Neuronal stem cell (in vitro differentiated cells): ENCODE data around the gene ZCWPW2.

ENCODE experiments used
- DNase-seq: peaks from one replicate; pipeline ENCODE4 v3.0.0-alpha.2; 2013; ENCODE audit warnings: low spot score
- H2AFZ ChIP-seq: one replicate; pipeline ENCODE4 v1.6.1; 2013; ENCODE audit warnings: mild to moderate bottlenecking, low read length, inconsistent platforms
- H2AK5ac ChIP-seq: 2 replicates; pipeline ENCODE4 v1.6.1; 2013; ENCODE audit warnings: low read depth, mild to moderate bottlenecking, inconsistent platforms, low read length, moderate library complexity, mixed read lengths
- H2BK120ac ChIP-seq: 2 replicates; pipeline ENCODE4 v1.6.1; 2013; ENCODE audit warnings: low read depth, mild to moderate bottlenecking, inconsistent platforms, low read length, moderate library complexity, mixed read lengths
- H2BK12ac ChIP-seq: one replicate; pipeline ENCODE4 v1.6.1; 2013; ENCODE audit warnings: low read length, inconsistent platforms
- H2BK15ac ChIP-seq: 2 replicates; pipeline ENCODE4 v1.6.1; 2013; ENCODE audit warnings: mild to moderate bottlenecking, low read length, inconsistent platforms, mixed read lengths
- H2BK5ac ChIP-seq: one replicate; pipeline ENCODE4 v1.6.1; 2013; ENCODE audit warnings: inconsistent platforms, mild to moderate bottlenecking, low read length, moderate library complexity
- H3K14ac ChIP-seq: one replicate; pipeline ENCODE4 v1.6.1; 2013; ENCODE audit warnings: low read length, inconsistent platforms
- H3K18ac ChIP-seq: 2 replicates; pipeline ENCODE4 v1.6.1; 2013; ENCODE audit warnings: low read length, inconsistent platforms
- H3K23ac ChIP-seq: 2 replicates; pipeline ENCODE4 v1.6.1; 2013; ENCODE audit warnings: low read depth, mild to moderate bottlenecking, mixed read lengths, low read length, inconsistent platforms; ENCODE audit not compliant: poor library complexity
- H3K27ac ChIP-seq: replicated peaks from 3 replicates; pipeline ENCODE4 v1.5.1; 2013; ENCODE audit warnings: low read length, inconsistent platforms
- H3K27me3 ChIP-seq, 3 experiments: 2 replicates each; pipeline ENCODE4 v1.6.1; 2013; ENCODE audit warnings: low read length in 3 of 3, mild to moderate bottlenecking in 2 of 3, inconsistent platforms in 1 of 3, low read depth in 1 of 3, mixed read lengths in 1 of 3, moderate library complexity in 1 of 3; ENCODE audit not compliant: control insufficient read depth in 3 of 3, insufficient read depth in 3 of 3
- H3K36me3 ChIP-seq, 2 donors: replicated peaks in 1 of 2; 2 replicates each; pipeline ENCODE4 v1.6.1; 2013; ENCODE audit warnings: low read length in 2 of 2; ENCODE audit not compliant: control insufficient read depth in 2 of 2, insufficient read depth in 2 of 2
- H3K4ac ChIP-seq: 2 replicates; pipeline ENCODE4 v1.6.1; 2013; ENCODE audit warnings: inconsistent platforms, mild to moderate bottlenecking, low read length, moderate library complexity
- H3K4me1 ChIP-seq, 2 donors: 1 replicate in 1 of 2; 2 replicates in 1 of 2; pipeline ENCODE4 v1.6.1; 2013; ENCODE audit warnings: low read length in 2 of 2, low read depth in 1 of 2; ENCODE audit not compliant: control insufficient read depth in 2 of 2, insufficient read depth in 1 of 2
- H3K4me2 ChIP-seq: one replicate; pipeline ENCODE4 v1.6.1; 2013; ENCODE audit warnings: mild to moderate bottlenecking, low read length, inconsistent platforms; ENCODE audit not compliant: insufficient read depth, poor library complexity, severe bottlenecking
- H3K4me3 ChIP-seq, 2 donors: 2 replicates each; pipeline ENCODE4 v1.5.1; 2013; ENCODE audit warnings: low read length in 2 of 2, mild to moderate bottlenecking in 2 of 2, inconsistent platforms in 1 of 2, moderate library complexity in 1 of 2
- H3K79me1 ChIP-seq: one replicate; pipeline ENCODE4 v1.6.1; 2013; ENCODE audit warnings: low read depth, mild to moderate bottlenecking, inconsistent platforms, low read length, moderate library complexity
- H3K9ac ChIP-seq: one replicate; pipeline ENCODE4 v1.6.1; 2013; ENCODE audit warnings: mild to moderate bottlenecking, low read depth, low read length, inconsistent platforms; ENCODE audit not compliant: poor library complexity
- H3K9me3 ChIP-seq, 2 donors: replicated peaks in 1 of 2; 2 replicates each; pipeline versions ENCODE3 to v1.6.1; 2013; ENCODE audit warnings: low read length in 2 of 2, mild to moderate bottlenecking in 2 of 2, inconsistent platforms in 1 of 2, low read depth in 1 of 2, mixed read lengths in 1 of 2, moderate library complexity in 1 of 2; ENCODE audit not compliant: control insufficient read depth in 2 of 2, insufficient read depth in 1 of 2
- H4K8ac ChIP-seq: one replicate; pipeline ENCODE4 v1.6.1; 2013; ENCODE audit warnings: low read depth, mild to moderate bottlenecking, inconsistent platforms, low read length, moderate library complexity
- H4K91ac ChIP-seq: one replicate; pipeline ENCODE4 v1.6.1; 2013; ENCODE audit warnings: low read length, low read depth, mild to moderate bottlenecking, inconsistent platforms; ENCODE audit not compliant: poor library complexity
- WGBS, 2 donors: extraction: QIAGEN DNeasy Blood & Tissue Kit; methylation state at CpG; one replicate each; pipeline ENCODE4 v1.1.7; 2013; ENCODE audit warnings: missing lambda C conversion rate in 2 of 2, mixed read lengths in 1 of 2; ENCODE audit not compliant: insufficient read length in 2 of 2, insufficient replicate concordance in 1 of 2; ENCODE audit errors: extremely low coverage in 2 of 2; 5-methylcytosine and 5-hydroxymethylcytosine counted together

The ZCWPW2 gene

GRCh38 chr3:28575100-28575745 is 226.7 kb downstream of the ZCWPW2 start:
- Histone ChIP-seq H3K27me3 (peaks cover 0 to 93% (median 23%) of the 10 kb centered on the region in 3 experiments), H2AFZ (peak overlapping the region; percentile 95), H3K14ac (no peak overlapping the region), H4K91ac (no peak overlapping the region), H3K4me3 (peak overlapping the region; percentile 43 to 80), H3K4me2 (peak overlapping the region; percentile 96), H4K8ac (no peak overlapping the region), H2BK12ac (no peak overlapping the region), H2BK120ac (no peak overlapping the region), H3K4ac (no peak overlapping the region), H3K4me1 (peaks cover 0 to 5% of the 10 kb centered on the region in 2 donors), H3K36me3 (no peaks in the 10 kb centered on the region), H2BK5ac (no peak overlapping the region), H3K9me3 (no peaks in the 10 kb centered on the region), H3K18ac (no peak overlapping the region), H3K79me1 (no peaks in the 10 kb centered on the region), H3K9ac (peak overlapping the region; percentile 78), H3K27ac (no peak overlapping the region), H3K23ac (no peak overlapping the region), H2BK15ac (no peak overlapping the region), H2AK5ac (no peak overlapping the region)
- peak; percentile 45 for DNase-seq
- no CpG with 5 or more reads among the region's 55 CpGs for WGBS, 2 donors
